PC-9 (cell line): ENCODE measurements around the gene GSK3B.

Experiments used
- CTCF ChIP-seq: fragments of 200-600 bp; sonication (generic); conservative IDR thresholded peaks from 2 replicates; pipeline ENCODE4 v1.6.1; 2017; ENCODE audit warnings: mixed run types, antibody characterized with exemption, mild to moderate bottlenecking, moderate library complexity
- EZH2 ChIP-seq: fragments of 200-600 bp; sonication (generic); IDR thresholded peaks from 2 replicates; pipeline ENCODE4 v1.8.0; 2017; ENCODE audit warnings: antibody characterized with exemption, low read depth

GRCh38 chr3:120024103-120024502 lies 70.1 kb downstream of the GSK3B start:
- TF ChIP-seq CTCF (no peak), EZH2 (no peak)
